Nephron progenitor cell (in vitro differentiated cells): ENCODE data around the gene CECR2.

Experiments used
- DNase-seq: peaks from one replicate; pipeline ENCODE4 v3.0.0; 2021
- H3K27ac Mint-ChIP-seq: 2 replicates; pipeline ENCODE4 v1.8.0; 2021; ENCODE audit warnings: mild to moderate bottlenecking, moderate library complexity, mixed read lengths
- H3K27me3 Mint-ChIP-seq: 2 replicates; pipeline ENCODE4 v1.8.0; 2021; ENCODE audit warnings: mild to moderate bottlenecking, low read depth, mixed read lengths; ENCODE audit not compliant: poor library complexity
- H3K36me3 Mint-ChIP-seq: 2 replicates; pipeline ENCODE4 v1.8.0; 2021; ENCODE audit warnings: low read depth, mixed read lengths
- H3K4me1 Mint-ChIP-seq: 2 replicates; pipeline ENCODE4 v1.8.0; 2021; ENCODE audit warnings: mixed read lengths
- H3K4me3 Mint-ChIP-seq: 2 replicates; pipeline ENCODE4 v1.8.0; 2021; ENCODE audit warnings: mild to moderate bottlenecking, moderate library complexity, mixed read lengths
- H3K9me3 Mint-ChIP-seq: 2 replicates; pipeline ENCODE4 v1.8.0; 2021; ENCODE audit warnings: mild to moderate bottlenecking, moderate library complexity, mixed read lengths
- CTCF ChIP-seq: fragments of 200-600 bp; sonication (generic); IDR thresholded peaks from 2 replicates; pipeline ENCODE4 v1.5.0; 2021; ENCODE audit warnings: antibody characterized with exemption

Gene CECR2

GRCh38 chr22:17548010-17548755, 178.9 kb downstream of the CECR2 start:
- Mint-ChIP-seq H3K27me3 (no peaks in the 10 kb centered on the region), H3K4me1 (no peaks in the 10 kb centered on the region), H3K36me3 (peaks cover 78% of the 10 kb centered on the region), H3K27ac (peak overlapping the region; percentile 64), H3K9me3 (no peaks in the 10 kb centered on the region), H3K4me3 (no peak overlapping the region)
- no peak for DNase-seq
- TF ChIP-seq CTCF, result no peak

GRCh38 chr22:17548756-17549035, 179.4 kb downstream of the CECR2 start:
- no peaks in the 10 kb centered on the region for H3K9me3 Mint-ChIP-seq
- no peaks in the 10 kb centered on the region for H3K4me1 Mint-ChIP-seq
- H3K27me3 Mint-ChIP-seq, result no peaks in the 10 kb centered on the region
- no peak for DNase-seq
- no peak overlapping the region for H3K4me3 Mint-ChIP-seq
- TF ChIP-seq CTCF, result no peak
- H3K36me3 Mint-ChIP-seq, result peaks cover 79% of the 10 kb centered on the region
- H3K27ac Mint-ChIP-seq, result no peak overlapping the region

- no peak for DNase-seq
- no peak for TF ChIP-seq CTCF
- peaks cover 78% of the 10 kb centered on the region for H3K36me3 Mint-ChIP-seq
- H3K4me1 Mint-ChIP-seq, result no peaks in the 10 kb centered on the region
- no peaks in the 10 kb centered on the region for H3K27me3 Mint-ChIP-seq
- H3K9me3 Mint-ChIP-seq, result no peaks in the 10 kb centered on the region
- no peak overlapping the region for H3K27ac Mint-ChIP-seq
- H3K4me3 Mint-ChIP-seq, result no peak overlapping the region
Observed at GRCh38 chr22:17549183-17549582, 179.9 kb downstream of the CECR2 start.

GRCh38 chr22:17549655-17550054, 180.4 kb downstream of the CECR2 start:
- Mint-ChIP-seq H3K4me1 (no peaks in the 10 kb centered on the region), H3K9me3 (no peaks in the 10 kb centered on the region), H3K27me3 (no peaks in the 10 kb centered on the region), H3K27ac (no peak overlapping the region), H3K36me3 (peaks cover 83% of the 10 kb centered on the region), H3K4me3 (no peak overlapping the region)
- no peak for TF ChIP-seq CTCF
- DNase-seq, result no peak

- Mint-ChIP-seq H3K4me1 (no peaks in the 10 kb centered on the region), H3K9me3 (no peaks in the 10 kb centered on the region), H3K27ac (no peak overlapping the region), H3K4me3 (no peak overlapping the region), H3K36me3 (peaks cover 82% of the 10 kb centered on the region), H3K27me3 (no peaks in the 10 kb centered on the region)
- no peak for DNase-seq
- TF ChIP-seq CTCF, result no peak
Observed at GRCh38 chr22:17552737-17553136, 183.5 kb downstream of the CECR2 start.

GRCh38 chr22:17554814-17555213, 185.6 kb downstream of the CECR2 start:
- Mint-ChIP-seq H3K9me3 (peaks cover 14% of the 10 kb centered on the region), H3K36me3 (peaks cover 83% of the 10 kb centered on the region), H3K4me1 (no peaks in the 10 kb centered on the region), H3K27ac (no peak overlapping the region), H3K4me3 (no peak overlapping the region), H3K27me3 (no peaks in the 10 kb centered on the region)
- no peak for TF ChIP-seq CTCF
- no peak for DNase-seq
